ENCODE measurements around the gene ACTL9. TPM values are rescaled to one million over a fixed set of nuclear protein-coding genes. Genes with fewer than 3 reads are reported as not detected.

Gene ACTL9
- total RNA-seq, 2 donors from 2014 or later, result not detected

- Histone ChIP-seq H3K36me3 (replicated peaks in 1 of 2; ENCODE audit: insufficient read depth in 1 of 2, low read depth in 2 of 2) (no peaks in the 10 kb centered on the region), H3K27ac (no peak overlapping the region), H3K27me3 (no peaks in the 10 kb centered on the region), H3K9me3 (peaks cover 0 to 9% (median 0%) of the 10 kb centered on the region in 3 donors), H3K4me1 (no peaks in the 10 kb centered on the region), H3K4me3 (no peak overlapping the region)
- intact Hi-C loops (cut with DNase I), result no loop called here
- no peak for ATAC-seq
- DNase-seq, result no peak
- no peak for TF ChIP-seq POLR2A (IDR thresholded peaks at IDR 0.05)
- TF ChIP-seq CTCF (IDR thresholded peaks at IDR 0.05), result no peak
- WGBS, 2 donors, result 59 to 61% methylated on average over 16 of the region's 21 CpGs
These were observed 14.3 kb downstream of the ACTL9 start for GRCh38 chr19:8684001-8684902.

GRCh38 chr19:8682931-8683330 lies 15.7 kb downstream of the ACTL9 start:
- ATAC-seq, result no peak
- Histone ChIP-seq H3K9me3 (peaks cover 0 to 9% (median 0%) of the 10 kb centered on the region in 3 donors), H3K4me3 (no peak overlapping the region), H3K27me3 (no peaks in the 10 kb centered on the region), H3K36me3 (replicated peaks in 1 of 2; ENCODE audit: insufficient read depth in 1 of 2, low read depth in 2 of 2) (no peaks in the 10 kb centered on the region), H3K4me1 (no peaks in the 10 kb centered on the region), H3K27ac (no peak overlapping the region)
- TF ChIP-seq POLR2A (IDR thresholded peaks at IDR 0.05) (no peak), CTCF (IDR thresholded peaks at IDR 0.05) (no peak)
- DNase-seq, result no peak
- 43 to 50% methylated on average over 1 of the region's 1 CpG for WGBS, 2 donors
- intact Hi-C loops (cut with DNase I), result no loop called here

- H3K27me3 ChIP-seq, result no peaks in the 10 kb centered on the region
- no peak for ATAC-seq
- H3K36me3 ChIP-seq (replicated peaks in 1 of 2; ENCODE audit: insufficient read depth in 1 of 2, low read depth in 2 of 2), result no peaks in the 10 kb centered on the region
- H3K4me3 ChIP-seq, result no peak overlapping the region
- TF ChIP-seq POLR2A (IDR thresholded peaks at IDR 0.05), result no peak
- TF ChIP-seq CTCF (IDR thresholded peaks at IDR 0.05), result no peak
- no peak for DNase-seq
- no peak overlapping the region for H3K27ac ChIP-seq
- H3K4me1 ChIP-seq, result no peaks in the 10 kb centered on the region
- H3K9me3 ChIP-seq, result peaks cover 0 to 9% (median 0%) of the 10 kb centered on the region in 3 donors
- 22 to 24% methylated on average over 2 of the region's 2 CpGs for WGBS, 2 donors
- intact Hi-C loops (cut with DNase I), result no loop called here
These were observed 16.1 kb downstream of the ACTL9 start for GRCh38 chr19:8682472-8682871.

GRCh38 chr19:8681345-8682029 lies 17.1 kb downstream of the ACTL9 start:
- Histone ChIP-seq H3K9me3 (peaks cover 0 to 9% (median 0%) of the 10 kb centered on the region in 3 donors), H3K36me3 (replicated peaks in 1 of 2; ENCODE audit: insufficient read depth in 1 of 2, low read depth in 2 of 2) (no peaks in the 10 kb centered on the region), H3K27ac (no peak overlapping the region), H3K4me3 (no peak overlapping the region), H3K4me1 (no peaks in the 10 kb centered on the region), H3K27me3 (no peaks in the 10 kb centered on the region)
- intact Hi-C loops (cut with DNase I), result no loop called here
- TF ChIP-seq POLR2A (IDR thresholded peaks at IDR 0.05) (no peak), CTCF (IDR thresholded peaks at IDR 0.05) (no peak)
- DNase-seq, result no peak
- ATAC-seq, result no peak
- WGBS, 2 donors, result 60 to 77% methylated on average over 2 of the region's 2 CpGs
